ENCODE results near the gene ZNF335.

DNA sequence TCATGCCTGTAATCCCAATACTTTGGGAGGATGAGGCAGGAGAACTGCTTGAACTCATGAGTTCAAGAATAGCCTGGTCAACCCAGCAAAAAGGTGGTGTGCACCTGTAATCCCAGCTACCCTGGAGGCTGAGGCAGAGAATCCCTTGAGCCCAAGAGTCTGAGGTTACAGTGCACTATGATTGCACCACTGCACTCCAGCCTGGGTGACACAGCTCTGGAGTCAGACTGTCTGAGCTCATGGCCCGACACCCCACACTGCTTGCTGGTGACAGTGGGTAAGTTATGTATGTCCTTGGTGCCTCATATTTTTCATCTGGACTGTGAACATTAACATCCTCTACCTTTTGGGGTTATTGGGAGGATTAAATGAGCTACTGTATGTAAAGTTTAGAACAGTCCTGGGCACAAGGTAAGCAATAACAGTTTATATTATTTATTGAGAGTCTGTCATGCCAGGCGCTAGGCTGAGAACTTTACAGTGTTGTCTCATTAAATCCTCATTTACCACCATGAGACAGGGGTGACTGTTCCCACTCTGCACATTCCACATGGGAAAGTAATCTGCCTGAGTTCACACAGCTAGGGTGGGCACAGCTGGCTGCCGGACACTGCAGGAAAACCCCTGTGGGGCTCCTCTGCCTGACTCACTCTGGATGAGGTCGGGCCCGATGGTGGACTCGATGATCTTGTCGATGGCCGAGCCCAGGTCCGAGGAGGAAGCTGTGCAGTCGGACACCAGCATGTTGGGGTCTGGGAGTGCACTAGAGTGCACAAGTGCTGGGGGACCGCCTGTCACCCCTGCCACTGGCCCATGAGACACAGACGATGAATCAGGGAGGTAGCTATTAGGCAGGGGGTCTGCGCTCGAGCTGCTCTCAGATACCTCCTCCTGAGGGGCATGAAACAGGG is 2.9 kb downstream of the ZNF335 start:
- TF ChIP-seq, protein P1, sequence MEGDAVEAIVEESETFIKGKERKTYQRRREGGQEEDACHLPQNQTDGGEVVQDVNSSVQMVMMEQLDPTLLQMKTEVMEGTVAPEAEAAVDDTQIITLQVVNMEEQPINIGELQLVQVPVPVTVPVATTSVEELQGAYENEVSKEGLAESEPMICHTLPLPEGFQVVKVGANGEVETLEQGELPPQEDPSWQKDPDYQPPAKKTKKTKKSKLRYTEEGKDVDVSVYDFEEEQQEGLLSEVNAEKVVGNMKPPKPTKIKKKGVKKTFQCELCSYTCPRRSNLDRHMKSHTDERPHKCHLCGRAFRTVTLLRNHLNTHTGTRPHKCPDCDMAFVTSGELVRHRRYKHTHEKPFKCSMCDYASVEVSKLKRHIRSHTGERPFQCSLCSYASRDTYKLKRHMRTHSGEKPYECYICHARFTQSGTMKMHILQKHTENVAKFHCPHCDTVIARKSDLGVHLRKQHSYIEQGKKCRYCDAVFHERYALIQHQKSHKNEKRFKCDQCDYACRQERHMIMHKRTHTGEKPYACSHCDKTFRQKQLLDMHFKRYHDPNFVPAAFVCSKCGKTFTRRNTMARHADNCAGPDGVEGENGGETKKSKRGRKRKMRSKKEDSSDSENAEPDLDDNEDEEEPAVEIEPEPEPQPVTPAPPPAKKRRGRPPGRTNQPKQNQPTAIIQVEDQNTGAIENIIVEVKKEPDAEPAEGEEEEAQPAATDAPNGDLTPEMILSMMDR (IDR thresholded peaks at IDR 0.05): no peak
- no peak for TF ChIP-seq POLR2A (IDR thresholded peaks at IDR 0.05)

Data from breast epithelium (tissue), 3 donors.